Measurements from ENCODE around the gene OCRL.

Gene OCRL

DNA sequence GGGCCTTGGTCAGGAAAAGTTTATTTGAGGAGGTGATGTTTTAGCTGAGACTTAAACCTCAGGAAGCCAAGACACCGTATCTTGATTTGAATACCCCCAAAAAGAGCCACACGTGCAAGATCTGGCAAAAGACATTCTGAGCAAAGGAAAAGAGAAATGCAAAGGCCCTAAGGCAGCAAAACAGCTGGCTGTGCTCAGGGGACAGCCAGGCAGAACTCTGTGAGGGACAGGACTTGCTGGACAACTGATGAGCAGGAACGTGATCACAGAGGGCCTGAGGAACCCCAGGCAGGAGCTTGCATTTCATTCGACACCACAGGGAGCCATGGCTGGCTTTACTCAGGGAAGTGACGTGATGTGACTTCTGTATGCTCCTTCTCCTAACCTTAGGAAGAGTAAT, 56.0 kb downstream of the OCRL start:
- Histone ChIP-seq H3K27me3 (ENCODE audit: control insufficient read depth in 5 of 5, insufficient read depth in 4 of 5, low read length in 5 of 5) (peaks cover 0 to 14% (median 4%) of the 10 kb centered on the region in 5 donors), H3K4me3 (ENCODE audit: low read depth in 1 of 5, low read length in 5 of 5) (no peak overlapping the region), H3K9ac (ENCODE audit: low read length in 5 of 5) (no peak overlapping the region), H3K27ac (ENCODE audit: low read depth, low read length) (no peak overlapping the region), H3K36me3 (ENCODE audit: control insufficient read depth in 5 of 5, insufficient read depth in 5 of 5, low read length in 5 of 5) (peaks cover 0 to 24% (median 11%) of the 10 kb centered on the region in 5 donors), H3K4me1 (ENCODE audit: control insufficient read depth in 5 of 5, insufficient read depth in 5 of 5, low read length in 5 of 5) (peaks cover 0 to 11% (median 2%) of the 10 kb centered on the region in 5 donors), H3K9me3 (ENCODE audit: control insufficient read depth in 5 of 5, low read length in 5 of 5) (no peaks in the 10 kb centered on the region)

DNA sequence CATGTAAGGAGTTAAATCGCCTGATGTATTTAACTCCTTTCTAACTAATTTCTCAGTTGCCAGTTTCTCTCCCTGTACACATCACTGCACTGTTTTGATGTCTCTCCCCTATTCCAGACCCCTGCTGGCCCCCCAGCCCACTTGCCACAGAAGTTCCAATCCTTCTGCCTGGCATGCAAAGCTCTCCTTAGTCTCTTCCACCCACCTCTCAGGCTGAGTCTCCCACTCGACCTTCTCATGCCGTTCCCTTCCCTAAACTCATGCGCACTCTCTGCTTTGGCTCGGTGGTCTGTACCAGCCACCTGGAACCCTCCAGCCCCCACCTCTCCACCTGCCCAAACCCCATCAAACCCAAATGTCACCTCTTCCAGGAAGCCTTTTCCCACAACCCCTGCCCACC, 57.8 kb downstream of the OCRL start:
- Histone ChIP-seq H3K9me3 (ENCODE audit: control insufficient read depth in 5 of 5, low read length in 5 of 5) (no peaks in the 10 kb centered on the region), H3K27me3 (ENCODE audit: control insufficient read depth in 5 of 5, insufficient read depth in 4 of 5, low read length in 5 of 5) (peaks cover 0 to 14% (median 4%) of the 10 kb centered on the region in 5 donors), H3K27ac (ENCODE audit: low read depth, low read length) (no peak overlapping the region), H3K36me3 (ENCODE audit: control insufficient read depth in 5 of 5, insufficient read depth in 5 of 5, low read length in 5 of 5) (peaks cover 0 to 15% (median 6%) of the 10 kb centered on the region in 5 donors), H3K4me1 (ENCODE audit: control insufficient read depth in 5 of 5, insufficient read depth in 5 of 5, low read length in 5 of 5) (peaks cover 0 to 7% (median 2%) of the 10 kb centered on the region in 5 donors), H3K4me3 (ENCODE audit: low read depth in 1 of 5, low read length in 5 of 5) (no peak overlapping the region), H3K9ac (ENCODE audit: low read length in 5 of 5) (no peak overlapping the region)

DNA sequence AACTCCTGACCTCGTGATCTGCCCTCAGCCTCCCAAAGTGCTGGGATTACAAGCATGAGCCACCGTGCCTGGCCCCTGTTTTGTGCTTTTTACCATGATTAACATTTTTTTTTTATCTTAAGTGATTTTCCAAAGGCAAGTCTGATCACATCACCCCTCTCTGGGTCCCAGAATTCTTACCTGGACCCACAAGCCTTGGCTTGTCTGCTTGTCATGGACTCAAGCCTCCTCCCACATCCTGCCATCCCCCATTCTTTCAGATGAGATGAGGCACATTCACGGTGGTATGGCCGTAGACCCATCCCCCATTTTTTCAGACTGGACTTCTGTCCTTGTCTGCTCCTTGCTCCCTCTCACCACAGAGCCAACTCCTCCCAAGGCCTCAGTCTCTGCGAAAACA, 59.4 kb downstream of the OCRL start:
- peaks cover 0 to 14% (median 6%) of the 10 kb centered on the region in 5 donors for H3K27me3 ChIP-seq (ENCODE audit: control insufficient read depth in 5 of 5, insufficient read depth in 4 of 5, low read length in 5 of 5)

DNA sequence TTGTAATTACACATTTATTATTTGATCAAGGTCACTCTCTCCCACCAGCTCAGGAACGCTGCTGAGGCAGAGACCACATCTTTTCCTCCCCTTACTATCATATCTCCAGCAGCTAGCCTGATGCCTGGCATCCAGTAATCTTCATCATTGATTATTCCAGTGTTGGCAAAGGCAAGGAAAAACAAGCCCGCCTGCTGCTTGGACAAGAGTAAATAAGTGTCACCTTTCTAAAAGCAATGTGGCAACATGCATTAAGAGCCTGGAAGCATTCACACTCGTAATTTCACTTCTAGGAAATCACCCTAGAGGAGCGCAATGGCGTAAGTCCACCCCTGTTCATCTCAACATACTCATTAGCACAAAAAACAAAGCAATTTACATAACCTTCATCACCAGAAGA, 59.9 kb downstream of the OCRL start:
- Histone ChIP-seq H3K36me3 (ENCODE audit: control insufficient read depth in 5 of 5, insufficient read depth in 5 of 5, low read length in 5 of 5) (peaks cover 0 to 10% (median 0%) of the 10 kb centered on the region in 5 donors), H3K9ac (ENCODE audit: low read length in 5 of 5) (no peak overlapping the region), H3K27me3 (ENCODE audit: control insufficient read depth in 5 of 5, insufficient read depth in 4 of 5, low read length in 5 of 5) (peaks cover 0 to 12% (median 6%) of the 10 kb centered on the region in 5 donors), H3K4me3 (ENCODE audit: low read depth in 1 of 5, low read length in 5 of 5) (no peak overlapping the region), H3K27ac (ENCODE audit: low read depth, low read length) (no peak overlapping the region), H3K9me3 (ENCODE audit: control insufficient read depth in 5 of 5, low read length in 5 of 5) (no peaks in the 10 kb centered on the region), H3K4me1 (ENCODE audit: control insufficient read depth in 5 of 5, insufficient read depth in 5 of 5, low read length in 5 of 5) (peaks cover 0 to 9% (median 5%) of the 10 kb centered on the region in 5 donors)

More for the DNA sequence above, 59.4 kb downstream of the OCRL start:
- no peak overlapping the region for H3K4me3 ChIP-seq (ENCODE audit: low read depth in 1 of 5, low read length in 5 of 5)
- no peak overlapping the region for H3K9ac ChIP-seq (ENCODE audit: low read length in 5 of 5)
- peaks cover 0 to 10% (median 4%) of the 10 kb centered on the region in 5 donors for H3K36me3 ChIP-seq (ENCODE audit: control insufficient read depth in 5 of 5, insufficient read depth in 5 of 5, low read length in 5 of 5)
- peaks cover 0 to 8% (median 4%) of the 10 kb centered on the region in 5 donors for H3K4me1 ChIP-seq (ENCODE audit: control insufficient read depth in 5 of 5, insufficient read depth in 5 of 5, low read length in 5 of 5)
- H3K27ac ChIP-seq (ENCODE audit: low read depth, low read length), result no peak overlapping the region
- no peaks in the 10 kb centered on the region for H3K9me3 ChIP-seq (ENCODE audit: control insufficient read depth in 5 of 5, low read length in 5 of 5)

DNA sequence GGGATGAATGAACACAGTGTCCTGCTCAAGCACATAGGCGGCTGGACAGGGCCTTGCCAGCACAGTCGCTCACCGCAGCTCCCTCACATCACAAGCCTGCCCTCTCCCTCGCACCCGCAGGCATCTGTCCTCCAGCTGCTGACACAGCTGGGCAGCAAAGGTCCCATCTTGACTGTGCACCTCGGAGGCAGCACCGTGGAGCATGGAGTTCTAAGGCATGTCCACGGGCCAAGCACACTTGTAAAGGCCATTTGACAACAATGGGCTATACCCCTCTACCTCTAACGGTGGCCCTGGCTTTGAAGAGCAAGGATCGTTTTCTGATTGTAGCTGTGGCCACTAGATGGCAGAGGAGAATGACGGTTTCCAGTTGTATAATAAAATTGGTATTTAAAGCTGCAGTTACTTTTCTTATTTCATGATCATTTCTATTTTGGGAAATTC, 60.9 kb downstream of the OCRL start:
- peaks cover 0 to 8% (median 0%) of the 10 kb centered on the region in 5 donors for H3K36me3 ChIP-seq (ENCODE audit: control insufficient read depth in 5 of 5, insufficient read depth in 5 of 5, low read length in 5 of 5)
- no peak overlapping the region for H3K27ac ChIP-seq (ENCODE audit: low read depth, low read length)
- no peak overlapping the region for H3K4me3 ChIP-seq (ENCODE audit: low read depth in 1 of 5, low read length in 5 of 5)
- H3K9me3 ChIP-seq (ENCODE audit: control insufficient read depth in 5 of 5, low read length in 5 of 5), result no peaks in the 10 kb centered on the region
- H3K9ac ChIP-seq (ENCODE audit: low read length in 5 of 5), result no peak overlapping the region
- peaks cover 0 to 12% (median 9%) of the 10 kb centered on the region in 5 donors for H3K4me1 ChIP-seq (ENCODE audit: control insufficient read depth in 5 of 5, insufficient read depth in 5 of 5, low read length in 5 of 5)
- H3K27me3 ChIP-seq (ENCODE audit: control insufficient read depth in 5 of 5, insufficient read depth in 4 of 5, low read length in 5 of 5), result peaks cover 0 to 12% (median 2%) of the 10 kb centered on the region in 5 donors

DNA sequence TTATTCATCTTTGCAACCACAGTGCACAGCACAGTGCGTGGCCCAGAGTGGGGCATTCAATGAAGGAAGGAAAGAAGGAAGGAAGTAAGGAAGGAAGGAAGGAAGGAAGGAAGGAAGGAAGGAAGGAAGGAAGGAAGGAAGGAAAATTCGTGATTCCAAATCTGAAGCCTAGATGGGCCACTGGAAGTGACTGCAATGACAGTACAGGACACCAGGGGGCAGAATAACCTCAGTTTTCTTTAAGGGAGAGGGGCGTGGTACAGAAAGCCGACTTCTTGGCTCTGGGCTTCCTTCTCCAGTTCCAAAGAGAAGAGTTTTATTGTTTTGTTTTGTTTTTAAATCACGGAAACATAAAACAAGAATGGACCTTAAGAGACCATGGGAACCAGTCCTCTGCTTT, 66.9 kb downstream of the OCRL start:
- Histone ChIP-seq H3K27ac (ENCODE audit: low read depth, low read length) (no peak overlapping the region), H3K27me3 (ENCODE audit: control insufficient read depth in 5 of 5, insufficient read depth in 4 of 5, low read length in 5 of 5) (peaks cover 0 to 12% (median 4%) of the 10 kb centered on the region in 5 donors), H3K36me3 (ENCODE audit: control insufficient read depth in 5 of 5, insufficient read depth in 5 of 5, low read length in 5 of 5) (no peaks in the 10 kb centered on the region), H3K9me3 (ENCODE audit: control insufficient read depth in 5 of 5, low read length in 5 of 5) (peaks cover 2 to 10% (median 6%) of the 10 kb centered on the region in 5 donors), H3K4me1 (ENCODE audit: control insufficient read depth in 5 of 5, insufficient read depth in 5 of 5, low read length in 5 of 5) (peaks cover 1 to 16% (median 10%) of the 10 kb centered on the region in 5 donors), H3K9ac (ENCODE audit: low read length in 5 of 5) (no peak overlapping the region), H3K4me3 (ENCODE audit: low read depth in 1 of 5, low read length in 5 of 5) (peak overlapping the region in 1 of 5 donors; percentile 21)

DNA sequence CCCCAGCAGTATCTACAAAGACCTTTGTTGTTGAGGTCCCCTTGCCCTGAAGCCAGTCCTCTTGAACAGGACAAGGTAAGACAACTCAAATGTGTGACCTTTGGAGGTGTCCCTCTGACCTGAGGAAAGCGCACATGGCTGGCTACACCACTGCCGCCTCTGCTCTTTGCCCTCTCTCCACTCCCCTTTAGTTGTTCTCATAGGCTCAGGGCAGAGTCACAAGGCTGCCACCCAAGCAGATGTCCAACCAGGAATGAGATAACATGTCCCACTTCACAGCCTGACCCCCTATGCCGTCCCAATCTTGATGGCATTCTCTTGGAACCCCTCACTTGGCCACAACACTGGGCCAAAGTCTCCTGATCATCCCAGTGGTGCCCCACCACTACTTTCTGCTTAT, 68.4 kb downstream of the OCRL start:
- Histone ChIP-seq H3K9ac (ENCODE audit: low read length in 5 of 5) (no peak overlapping the region), H3K4me1 (ENCODE audit: control insufficient read depth in 5 of 5, insufficient read depth in 5 of 5, low read length in 5 of 5) (peaks cover 1 to 16% (median 10%) of the 10 kb centered on the region in 5 donors), H3K9me3 (ENCODE audit: control insufficient read depth in 5 of 5, low read length in 5 of 5) (peaks cover 2 to 10% (median 6%) of the 10 kb centered on the region in 5 donors), H3K27me3 (ENCODE audit: control insufficient read depth in 5 of 5, insufficient read depth in 4 of 5, low read length in 5 of 5) (peaks cover 0 to 11% (median 4%) of the 10 kb centered on the region in 5 donors), H3K27ac (ENCODE audit: low read depth, low read length) (no peak overlapping the region), H3K36me3 (ENCODE audit: control insufficient read depth in 5 of 5, insufficient read depth in 5 of 5, low read length in 5 of 5) (no peaks in the 10 kb centered on the region), H3K4me3 (ENCODE audit: low read depth in 1 of 5, low read length in 5 of 5) (no peak overlapping the region)

DNA sequence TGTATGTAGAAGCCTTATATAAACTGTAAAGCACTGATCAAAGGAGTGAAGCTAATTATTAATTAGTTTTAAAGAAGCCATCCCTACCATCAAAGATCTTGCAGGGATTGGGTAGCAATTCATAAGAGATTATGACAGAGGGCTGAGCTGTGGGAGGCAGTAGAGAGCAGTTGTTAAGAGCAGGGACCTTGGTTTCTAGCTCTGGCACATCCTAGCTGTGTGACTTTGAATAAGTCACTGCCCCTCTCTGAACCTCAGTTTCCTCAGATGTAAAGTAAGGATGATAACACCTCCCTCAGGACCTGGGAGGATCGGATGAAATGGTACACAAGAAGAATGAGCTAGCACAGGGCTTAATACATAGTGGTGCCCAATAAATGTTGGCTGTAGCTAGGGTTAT, 69.3 kb downstream of the OCRL start:
- H3K27me3 ChIP-seq (ENCODE audit: control insufficient read depth in 5 of 5, insufficient read depth in 4 of 5, low read length in 5 of 5), result peaks cover 0 to 9% (median 4%) of the 10 kb centered on the region in 5 donors
- no peak overlapping the region for H3K4me3 ChIP-seq (ENCODE audit: low read depth in 1 of 5, low read length in 5 of 5)
- peaks cover 2 to 10% (median 6%) of the 10 kb centered on the region in 5 donors for H3K9me3 ChIP-seq (ENCODE audit: control insufficient read depth in 5 of 5, low read length in 5 of 5)
- no peak overlapping the region for H3K27ac ChIP-seq (ENCODE audit: low read depth, low read length)
- no peaks in the 10 kb centered on the region for H3K36me3 ChIP-seq (ENCODE audit: control insufficient read depth in 5 of 5, insufficient read depth in 5 of 5, low read length in 5 of 5)
- H3K4me1 ChIP-seq (ENCODE audit: control insufficient read depth in 5 of 5, insufficient read depth in 5 of 5, low read length in 5 of 5), result peaks cover 1 to 13% (median 5%) of the 10 kb centered on the region in 5 donors
- H3K9ac ChIP-seq (ENCODE audit: low read length in 5 of 5), result no peak overlapping the region

DNA sequence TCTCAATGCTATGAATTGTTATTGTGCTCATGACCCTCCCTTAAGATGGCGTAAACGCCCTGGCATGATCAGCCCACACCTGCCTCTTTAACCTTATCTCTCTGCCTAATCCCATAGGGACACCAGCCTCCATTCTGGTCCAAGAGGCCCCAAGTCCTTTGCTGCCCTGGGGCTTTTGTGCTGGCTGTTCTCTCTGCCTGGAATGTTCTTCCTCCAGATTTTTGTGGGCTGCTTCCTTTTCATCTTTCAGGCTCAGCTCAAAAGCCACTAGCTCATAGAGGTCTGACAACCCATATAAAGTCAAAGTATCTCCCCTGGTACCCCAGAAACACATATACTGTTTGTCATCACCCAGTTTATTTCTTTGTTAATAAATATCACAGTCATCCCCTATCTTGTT, 72.3 kb downstream of the OCRL start:
- Histone ChIP-seq H3K4me1 (ENCODE audit: control insufficient read depth in 5 of 5, insufficient read depth in 5 of 5, low read length in 5 of 5) (peaks cover 0 to 3% (median under 1%) of the 10 kb centered on the region in 5 donors), H3K36me3 (ENCODE audit: control insufficient read depth in 5 of 5, insufficient read depth in 5 of 5, low read length in 5 of 5) (no peaks in the 10 kb centered on the region), H3K27me3 (ENCODE audit: control insufficient read depth in 5 of 5, insufficient read depth in 4 of 5, low read length in 5 of 5) (peaks cover 4 to 15% (median 7%) of the 10 kb centered on the region in 5 donors), H3K27ac (ENCODE audit: low read depth, low read length) (no peak overlapping the region), H3K9me3 (ENCODE audit: control insufficient read depth in 5 of 5, low read length in 5 of 5) (peaks cover 2 to 10% (median 6%) of the 10 kb centered on the region in 5 donors), H3K4me3 (ENCODE audit: low read depth in 1 of 5, low read length in 5 of 5) (no peak overlapping the region), H3K9ac (ENCODE audit: low read length in 5 of 5) (no peak overlapping the region)

DNA sequence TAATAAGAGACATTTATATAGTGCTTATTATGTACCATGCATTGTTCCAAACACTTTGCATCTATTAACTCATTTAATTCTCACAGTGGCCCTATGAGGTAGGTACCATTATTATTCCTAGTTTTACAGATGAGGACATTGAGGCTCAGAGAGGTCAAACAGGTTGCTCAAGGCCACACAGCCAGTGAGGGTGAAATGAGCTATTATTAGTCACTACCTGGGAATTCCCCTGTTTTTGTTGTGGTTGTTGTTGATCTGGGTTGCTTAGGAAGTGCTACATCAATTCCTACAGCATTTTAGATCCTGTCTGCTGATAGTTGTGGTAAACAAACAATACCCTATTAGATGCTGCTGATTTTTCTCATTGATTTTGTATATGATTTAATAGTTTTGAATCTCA, 73.5 kb downstream of the OCRL start:
- Histone ChIP-seq H3K4me1 (ENCODE audit: control insufficient read depth in 5 of 5, insufficient read depth in 5 of 5, low read length in 5 of 5) (peaks cover 0 to 6% (median 0%) of the 10 kb centered on the region in 5 donors), H3K36me3 (ENCODE audit: control insufficient read depth in 5 of 5, insufficient read depth in 5 of 5, low read length in 5 of 5) (no peaks in the 10 kb centered on the region), H3K27ac (ENCODE audit: low read depth, low read length) (no peak overlapping the region), H3K9me3 (ENCODE audit: control insufficient read depth in 5 of 5, low read length in 5 of 5) (peaks cover 2 to 10% (median 6%) of the 10 kb centered on the region in 5 donors), H3K4me3 (ENCODE audit: low read depth in 1 of 5, low read length in 5 of 5) (no peak overlapping the region), H3K27me3 (ENCODE audit: control insufficient read depth in 5 of 5, insufficient read depth in 4 of 5, low read length in 5 of 5) (peaks cover 3 to 13% (median 7%) of the 10 kb centered on the region in 5 donors), H3K9ac (ENCODE audit: low read length in 5 of 5) (no peak overlapping the region)

All from subcutaneous abdominal adipose tissue (tissue), 5 donors.